CD4-positive, alpha-beta memory T cell (primary cell): Measurements from ENCODE around the gene SBNO1. TPM values are rescaled to one million over a fixed set of nuclear protein-coding genes. Genes with fewer than 3 reads are reported as not detected.
"Not testable (repeated sequence)": the region's sequence is repeated elsewhere in the genome, so short reads cannot be mapped to it uniquely, and the experiment has no call there.

Source experiments
- CTCF ChIA-PET: fragments of 350-600 bp; sonication (Branson Sonifier 250); formaldehyde crosslinking; loops from one replicate; lab custom pipeline; 2021; ENCODE audit warnings: inconsistent platforms; ENCODE audit not compliant: partially characterized antibody; lab: Charles Lee
- POLR2A ChIA-PET: fragments of 350-600 bp; sonication (Branson Sonifier 250); formaldehyde crosslinking; loops from one replicate; lab custom pipeline; 2021; ENCODE audit not compliant: partially characterized antibody; lab: Charles Lee
- DNase-seq, 5 donors: peaks; one replicate each; pipeline versions ENCODE4 v3.0.0 to v3.0.0-alpha.2; 2020 to 2022; ENCODE audit warnings: mixed read lengths in 1 of 5
- H3K27ac ChIP-seq: one replicate; pipeline ENCODE4 v1.7.0; 2013; ENCODE audit warnings: low read depth, low read length
- H3K27me3 ChIP-seq: 2 replicates; pipeline ENCODE4 v1.7.0; 2013; ENCODE audit warnings: mild to moderate bottlenecking, low read length, moderate library complexity; ENCODE audit not compliant: insufficient read depth
- H3K36me3 ChIP-seq: 2 replicates; pipeline ENCODE4 v1.7.0; 2013; ENCODE audit warnings: mild to moderate bottlenecking, low read length, moderate library complexity; ENCODE audit not compliant: insufficient read depth
- H3K4me1 ChIP-seq: 2 replicates; pipeline ENCODE4 v1.7.0; 2013; ENCODE audit warnings: mild to moderate bottlenecking, low read length, moderate library complexity; ENCODE audit not compliant: insufficient read depth
- H3K4me3 ChIP-seq, 2 donors: one replicate each; pipeline ENCODE4 v1.7.0; 2013; ENCODE audit warnings: low read length in 2 of 2, mild to moderate bottlenecking in 1 of 2
- H3K9me3 ChIP-seq, 2 donors: one replicate each; pipeline ENCODE4 v1.7.0; 2013; ENCODE audit warnings: low read length in 2 of 2, control low read depth in 1 of 2; ENCODE audit not compliant: control insufficient read depth in 1 of 2
- H3K27ac Mint-ChIP-seq, 7 donors: one replicate each; pipeline ENCODE4 v1.8.0; 2020 to 2021; ENCODE audit warnings: mixed read lengths in 7 of 7, mild to moderate bottlenecking in 6 of 7, inconsistent platforms in 3 of 7, moderate library complexity in 3 of 7
- H3K27me3 Mint-ChIP-seq, 2 donors: one replicate each; pipeline ENCODE4 v1.8.0; 2020 to 2021; ENCODE audit warnings: mixed read lengths in 2 of 2
- H3K36me3 Mint-ChIP-seq, 2 donors: one replicate each; pipeline ENCODE4 v1.8.0; 2020 to 2021; ENCODE audit warnings: mixed read lengths in 2 of 2, inconsistent platforms in 1 of 2, mild to moderate bottlenecking in 1 of 2
- H3K4me1 Mint-ChIP-seq, 4 donors: one replicate each; pipeline ENCODE4 v1.8.0; 2020 to 2021; ENCODE audit warnings: mixed read lengths in 4 of 4, mild to moderate bottlenecking in 1 of 4
- H3K4me3 Mint-ChIP-seq, 8 donors: one replicate each; pipeline ENCODE4 v1.8.0; 2020 to 2021; ENCODE audit warnings: mixed read lengths in 8 of 8, mild to moderate bottlenecking in 7 of 8, moderate library complexity in 6 of 8, inconsistent platforms in 3 of 8
- H3K9me3 Mint-ChIP-seq, 8 donors: one replicate each; pipeline ENCODE4 v1.8.0; 2020 to 2021; ENCODE audit warnings: mixed read lengths in 8 of 8, mild to moderate bottlenecking in 5 of 8, inconsistent platforms in 3 of 8, moderate library complexity in 1 of 8
- intact Hi-C: fragments of 100-400 bp; cut with micrococcal nuclease; formaldehyde crosslinking; loops from one replicate; pipeline ENCODE4 v1.15.1; 2023
- polyA plus RNA-seq, 2 donors: library from polyadenylated mRNA; unstranded; fragments of 300-500 nt; fragmentation: Illumina TruSeq; gene quantifications; one replicate each; pipeline ENCODE4 v1.2.3, GENCODE V29; 2021
- total RNA-seq, 2 experiments: library from RNA; stranded (reverse); gene quantifications; one replicate each; pipeline ENCODE4 v1.2.3, GENCODE V29; 2021

The SBNO1 gene
- total and polyA plus RNA-seq, 4 experiments from 2014 or later, result 26.3 to 56.3 (median 47.0) TPM

GRCh38 chr12:123329799-123330198, 34.8 kb downstream of the SBNO1 start:
- intact Hi-C loops, result no loop called here
- Mint-ChIP-seq H3K4me3 (no peak overlapping the region), H3K27me3 (no peaks in the 10 kb centered on the region), H3K9me3 (no peaks in the 10 kb centered on the region), H3K36me3 (peaks cover 44 to 68% of the 10 kb centered on the region in 2 donors), H3K4me1 (no peaks in the 10 kb centered on the region), H3K27ac (no peak overlapping the region)
- CTCF ChIA-PET, result interaction anchor here (0.6 to 1.6 kb wide), 2 partner anchors 16 to 180 kb away, joined by 3 read pairs; no protein-coding TSS in a partner anchor
- no peak overlapping the region for H3K27ac ChIP-seq
- peaks cover 55% of the 10 kb centered on the region for H3K36me3 ChIP-seq
- POLR2A ChIA-PET, result no interaction called here
- H3K9me3 ChIP-seq, result no peaks in the 10 kb centered on the region
- H3K27me3 ChIP-seq, result no peaks in the 10 kb centered on the region
- no peak for DNase-seq
- H3K4me3 ChIP-seq, result no peak overlapping the region
- H3K4me1 ChIP-seq, result no peaks in the 10 kb centered on the region

DNA sequence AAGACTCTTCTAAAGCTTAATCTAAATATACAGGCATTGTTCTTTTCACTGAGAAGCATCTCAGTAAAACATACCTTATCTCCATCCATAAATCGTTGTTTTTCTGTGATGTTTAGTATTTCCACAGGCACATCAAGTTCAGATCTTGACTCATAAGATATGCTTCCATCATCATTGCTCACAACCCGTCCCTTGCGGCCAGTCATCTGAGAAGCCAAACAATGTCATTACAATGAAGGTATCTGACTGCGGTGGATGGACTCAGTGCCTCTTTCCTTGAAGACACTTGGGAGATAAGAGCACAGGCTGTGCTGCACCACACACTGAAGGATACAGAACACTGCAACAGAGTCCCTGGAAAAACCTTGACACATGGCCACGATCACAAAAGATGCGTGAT, 44.8 kb downstream of the SBNO1 start:
- H3K27ac ChIP-seq, result no peak overlapping the region
- Mint-ChIP-seq H3K4me1 (no peaks in the 10 kb centered on the region), H3K9me3 (no peaks in the 10 kb centered on the region), H3K4me3 (no peak overlapping the region), H3K27ac (peak overlapping the region in 2 of 7 donors; percentile 8 to 43), H3K36me3 (peaks cover 39 to 71% of the 10 kb centered on the region in 2 donors), H3K27me3 (no peaks in the 10 kb centered on the region)
- POLR2A ChIA-PET, result interaction anchor here (0.9 to 1.3 kb wide), 2 partner anchors 46 to 263 kb away, joined by 3 read pairs; no protein-coding TSS in a partner anchor
- intact Hi-C loops, result no loop called here
- peaks cover 69% of the 10 kb centered on the region for H3K36me3 ChIP-seq
- no peaks in the 10 kb centered on the region for H3K4me1 ChIP-seq
- no peak overlapping the region for H3K4me3 ChIP-seq
- no peak for DNase-seq
- H3K27me3 ChIP-seq, result no peaks in the 10 kb centered on the region
- CTCF ChIA-PET, result interaction anchor here (1.0 kb wide), 1 partner anchor 46 kb away, joined by 4 read pairs; no protein-coding TSS in a partner anchor
- no peaks in the 10 kb centered on the region for H3K9me3 ChIP-seq

- no peaks in the 10 kb centered on the region for H3K9me3 ChIP-seq
- H3K27me3 ChIP-seq, result no peaks in the 10 kb centered on the region
- DNase-seq, result no peak
- no peak overlapping the region for H3K4me3 Mint-ChIP-seq
- H3K4me1 ChIP-seq, result no peaks in the 10 kb centered on the region
- H3K9me3 Mint-ChIP-seq, result no peaks in the 10 kb centered on the region
- H3K27ac Mint-ChIP-seq, result no peak overlapping the region
- H3K4me1 Mint-ChIP-seq, result no peaks in the 10 kb centered on the region
- CTCF ChIA-PET, result interaction anchor here (1.0 kb wide), 1 partner anchor 46 kb away, joined by 4 read pairs; no protein-coding TSS in a partner anchor
- H3K36me3 ChIP-seq, result peaks cover 64% of the 10 kb centered on the region
- intact Hi-C loops, result no loop called here
- H3K27ac ChIP-seq, result no peak overlapping the region
- no peak overlapping the region for H3K4me3 ChIP-seq
- no peaks in the 10 kb centered on the region for H3K27me3 Mint-ChIP-seq
- POLR2A ChIA-PET, result no interaction called here
- H3K36me3 Mint-ChIP-seq, result peaks cover 39 to 69% of the 10 kb centered on the region in 2 donors
Observed at GRCh38 chr12:123319273-123319672, 45.4 kb downstream of the SBNO1 start.

GRCh38 chr12:123313046-123313445, 51.6 kb downstream of the SBNO1 start:
- H3K4me1 Mint-ChIP-seq, H3K27ac Mint-ChIP-seq, H3K9me3 ChIP-seq, H3K27me3 Mint-ChIP-seq, H3K9me3 Mint-ChIP-seq, H3K4me1 ChIP-seq, DNase-seq, intact Hi-C loops, H3K27ac ChIP-seq, H3K4me3 ChIP-seq, H3K4me3 Mint-ChIP-seq, H3K27me3 ChIP-seq, CTCF ChIA-PET: not testable (repeated sequence)
- POLR2A ChIA-PET, result interaction anchor here (0.7 to 0.9 kb wide), 2 partner anchors 27 to 538 kb away, joined by 3 to 4 read pairs; no protein-coding TSS in a partner anchor
- peaks cover 59% of the 10 kb centered on the region for H3K36me3 ChIP-seq
- peaks cover 50 to 68% of the 10 kb centered on the region in 2 donors for H3K36me3 Mint-ChIP-seq

DNA sequence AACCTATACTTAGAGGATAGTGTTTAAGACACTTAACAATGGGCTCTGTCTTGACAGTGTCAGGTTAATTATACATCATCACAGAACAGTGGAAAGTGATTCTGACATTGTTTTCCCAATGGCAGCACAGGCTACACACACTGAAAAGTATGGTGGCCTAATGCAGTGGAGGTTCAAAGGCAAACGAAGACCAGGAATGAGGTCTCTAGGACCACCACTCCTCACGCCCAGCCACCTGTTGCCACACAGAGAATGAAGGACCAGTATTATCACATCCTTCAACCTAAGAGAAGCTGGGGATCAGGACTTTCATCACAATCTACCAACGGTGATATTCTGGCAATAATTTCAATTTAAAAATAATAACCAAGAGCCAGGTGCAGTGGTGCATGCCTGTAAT, 58.4 kb downstream of the SBNO1 start:
- H3K27me3 ChIP-seq, result no peaks in the 10 kb centered on the region
- ChIA-PET POLR2A (no interaction called here), CTCF (no interaction called here)
- Mint-ChIP-seq H3K9me3 (no peaks in the 10 kb centered on the region), H3K27ac (no peak overlapping the region), H3K4me3 (no peak overlapping the region), H3K4me1 (peaks cover 0 to 3% (median 0%) of the 10 kb centered on the region in 4 donors), H3K27me3 (no peaks in the 10 kb centered on the region), H3K36me3 (peaks cover 52 to 72% of the 10 kb centered on the region in 2 donors)
- H3K27ac ChIP-seq, result no peak overlapping the region
- peaks cover 44% of the 10 kb centered on the region for H3K36me3 ChIP-seq
- no peak overlapping the region for H3K4me3 ChIP-seq
- H3K9me3 ChIP-seq, result no peaks in the 10 kb centered on the region
- intact Hi-C loops, result no loop called here
- no peaks in the 10 kb centered on the region for H3K4me1 ChIP-seq
- DNase-seq, result no peak

DNA sequence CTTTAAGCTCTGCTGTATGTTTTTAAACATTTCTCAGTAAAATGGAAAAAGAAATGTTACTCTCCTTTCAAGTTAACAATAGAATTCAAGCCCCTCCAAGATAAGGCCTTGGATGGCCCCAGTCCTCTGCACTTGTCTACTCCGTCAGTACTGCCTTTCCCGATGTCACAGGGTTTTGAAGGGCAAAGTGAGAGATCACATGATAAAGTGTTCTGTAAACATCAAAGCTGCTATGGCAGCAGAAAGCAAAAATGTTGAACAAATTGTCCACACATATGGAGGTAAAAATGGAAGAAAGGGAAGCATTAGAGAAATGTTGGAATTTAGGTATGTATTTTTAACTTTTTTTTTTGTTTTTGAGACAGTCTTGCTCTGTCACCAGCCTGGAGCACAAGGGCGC, 59.5 kb downstream of the SBNO1 start:
- peaks cover 38% of the 10 kb centered on the region for H3K36me3 ChIP-seq
- H3K27me3 Mint-ChIP-seq, result no peaks in the 10 kb centered on the region
- intact Hi-C loops, result no loop called here
- no peak overlapping the region for H3K27ac ChIP-seq
- no peaks in the 10 kb centered on the region for H3K9me3 Mint-ChIP-seq
- no peaks in the 10 kb centered on the region for H3K9me3 ChIP-seq
- H3K4me3 ChIP-seq, result no peak overlapping the region
- peaks cover 48 to 69% of the 10 kb centered on the region in 2 donors for H3K36me3 Mint-ChIP-seq
- POLR2A ChIA-PET, result no interaction called here
- no peaks in the 10 kb centered on the region for H3K4me1 ChIP-seq
- H3K4me1 Mint-ChIP-seq, result peaks cover 0 to 3% (median 0%) of the 10 kb centered on the region in 4 donors
- peak overlapping the region in 1 of 7 donors; percentile 85 for H3K27ac Mint-ChIP-seq
- H3K4me3 Mint-ChIP-seq, result no peak overlapping the region
- CTCF ChIA-PET, result interaction anchor here (1.0 kb wide), 1 partner anchor 15 kb away, joined by 3 read pairs; no protein-coding TSS in a partner anchor
- no peak for DNase-seq
- H3K27me3 ChIP-seq, result no peaks in the 10 kb centered on the region

GRCh38 chr12:123293178-123293760, 71.4 kb downstream of the SBNO1 start:
- ChIA-PET CTCF (interaction anchor here (0.6 to 1.1 kb wide), 2 partner anchors 92 to 96 kb away, joined by 3 read pairs; no protein-coding TSS in a partner anchor), POLR2A (interaction anchor here (1.0 kb wide), 1 partner anchor 152 kb away, joined by 3 read pairs; no protein-coding TSS in a partner anchor)
- no peak for DNase-seq
- Histone ChIP-seq H3K4me1 (no peaks in the 10 kb centered on the region), H3K9me3 (no peaks in the 10 kb centered on the region), H3K36me3 (peaks cover 43% of the 10 kb centered on the region), H3K27me3 (no peaks in the 10 kb centered on the region), H3K27ac (no peak overlapping the region), H3K4me3 (no peak overlapping the region)
- H3K9me3 Mint-ChIP-seq, result peaks cover 0 to 2% (median 0%) of the 10 kb centered on the region in 8 donors
- H3K27me3 Mint-ChIP-seq, result no peaks in the 10 kb centered on the region
- no peak overlapping the region for H3K27ac Mint-ChIP-seq
- peaks cover 26 to 52% of the 10 kb centered on the region in 2 donors for H3K36me3 Mint-ChIP-seq
- no peaks in the 10 kb centered on the region for H3K4me1 Mint-ChIP-seq
- intact Hi-C loops, result no loop called here
- H3K4me3 Mint-ChIP-seq, result no peak overlapping the region
